Natural killer cell (primary cell): ENCODE measurements around the gene ZNRD2. TPM values are rescaled to one million over a fixed set of nuclear protein-coding genes. Genes with fewer than 3 reads are reported as not detected.

Experiments used
- ATAC-seq, 3 donors: fragments of 150-1000 bp in 2 of 3; fragments of 200-7000 bp in 1 of 3; cut with Tn5 transposase; 1 replicate in 1 of 3; 2 replicates in 2 of 3; pipeline ENCODE4 v1.10.0; 2021; ENCODE audit warnings: mild to moderate bottlenecking in 2 of 3, moderate library complexity in 2 of 3
- DNase-seq, 2 donors: peaks; one replicate each; pipeline versions ENCODE4 v3.0.0 to v3.0.0-alpha.2; 2013 to 2021; ENCODE audit warnings: mixed read lengths in 1 of 2
- H3K27ac ChIP-seq: one replicate; pipeline ENCODE4 v1.5.1; 2013; ENCODE audit warnings: mild to moderate bottlenecking, low read length
- H3K27me3 ChIP-seq: one replicate; pipeline ENCODE4 v1.6.1; 2013; ENCODE audit warnings: low read length; ENCODE audit not compliant: control insufficient read depth, insufficient read depth
- H3K36me3 ChIP-seq: one replicate; pipeline ENCODE4 v1.6.1; 2013; ENCODE audit warnings: low read length; ENCODE audit not compliant: control insufficient read depth, insufficient read depth
- H3K4me1 ChIP-seq: one replicate; pipeline ENCODE4 v1.6.1; 2013; ENCODE audit warnings: low read length; ENCODE audit not compliant: control insufficient read depth, insufficient read depth
- H3K4me3 ChIP-seq: one replicate; pipeline ENCODE4 v1.5.1; 2013; ENCODE audit warnings: low read length
- H3K9me3 ChIP-seq: one replicate; pipeline ENCODE4 v1.6.1; 2013; ENCODE audit warnings: low read length; ENCODE audit not compliant: control insufficient read depth, insufficient read depth
- H3K27ac Mint-ChIP-seq, 2 donors: one replicate each; pipeline ENCODE4 v1.8.0; 2022; ENCODE audit warnings: mild to moderate bottlenecking in 2 of 2, mixed read lengths in 2 of 2, moderate library complexity in 1 of 2
- H3K27me3 Mint-ChIP-seq, 2 donors: one replicate each; pipeline ENCODE4 v1.8.0; 2022; ENCODE audit warnings: low read depth in 2 of 2, mixed read lengths in 2 of 2
- H3K36me3 Mint-ChIP-seq: one replicate; pipeline ENCODE4 v1.8.0; 2022; ENCODE audit warnings: mixed read lengths
- H3K4me1 Mint-ChIP-seq, 2 donors: one replicate each; pipeline ENCODE4 v1.8.0; 2022; ENCODE audit warnings: mixed read lengths in 2 of 2
- H3K4me3 Mint-ChIP-seq: one replicate; pipeline ENCODE4 v1.8.0; 2022; ENCODE audit warnings: mild to moderate bottlenecking, moderate library complexity, mixed read lengths
- H3K9me3 Mint-ChIP-seq, 2 donors: one replicate each; pipeline ENCODE4 v1.8.0; 2022; ENCODE audit warnings: mixed read lengths in 2 of 2
- CTCF ChIP-seq: fragments of 200-600 bp; IDR thresholded peaks from one replicate; pipeline ENCODE4 v1.8.0; 2022; ENCODE audit warnings: antibody characterized with exemption
- WGBS: methylation state at CpG from one replicate; pipeline ENCODE4 v1.1.7; 2013; ENCODE audit warnings: missing lambda C conversion rate; ENCODE audit not compliant: insufficient coverage; 5-methylcytosine and 5-hydroxymethylcytosine counted together
- intact Hi-C: fragments of 100-400 bp; cut with micrococcal nuclease; formaldehyde crosslinking; loops from one replicate; pipeline ENCODE4 v1.14.2; 2022
- total RNA-seq, 4 donors: library from RNA; stranded (reverse); fragments of 120-200 nt in 1 of 4; gene quantifications; one replicate each; pipeline versions ENCODE4 v1.2.3 to v1.2.4, GENCODE V29; 2013 to 2022

The ZNRD2 gene
- total RNA-seq, 3 donors from 2014 or later (not counting 1 experiment from before 2014, with no cell fraction given): 40.9 to 64.1 (median 60.0) TPM

- H3K27ac Mint-ChIP-seq: peak overlapping the region in 1 of 2 donors; percentile 18
Observed at GRCh38 chr11:65526744-65527143, 43.5 kb upstream of the ZNRD2 start.

GRCh38 chr11:65528819-65529350 lies 41.4 kb upstream of the ZNRD2 start:
- peaks cover 46% of the 10 kb centered on the region for H3K36me3 ChIP-seq
- WGBS: 97% methylated on average over 12 of the region's 12 CpGs
- H3K27ac Mint-ChIP-seq: no peak overlapping the region

More at GRCh38 chr11:65526744-65527143, 43.5 kb upstream of the ZNRD2 start:
- Histone ChIP-seq H3K9me3 (no peaks in the 10 kb centered on the region), H3K27me3 (no peaks in the 10 kb centered on the region), H3K36me3 (peaks cover 32% of the 10 kb centered on the region), H3K4me1 (peaks cover 30% of the 10 kb centered on the region), H3K27ac (no peak overlapping the region), H3K4me3 (no peak overlapping the region)
- Mint-ChIP-seq H3K4me3 (peak overlapping the region; percentile 52), H3K9me3 (no peaks in the 10 kb centered on the region), H3K36me3 (no peaks in the 10 kb centered on the region), H3K4me1 (peaks cover 5 to 23% of the 10 kb centered on the region in 2 donors), H3K27me3 (no peaks in the 10 kb centered on the region)
- WGBS: 98% methylated on average over 8 of the region's 8 CpGs
- intact Hi-C loops: no loop called here
- DNase-seq (no peak), ATAC-seq (no peak)
- no peak for TF ChIP-seq CTCF

DNA sequence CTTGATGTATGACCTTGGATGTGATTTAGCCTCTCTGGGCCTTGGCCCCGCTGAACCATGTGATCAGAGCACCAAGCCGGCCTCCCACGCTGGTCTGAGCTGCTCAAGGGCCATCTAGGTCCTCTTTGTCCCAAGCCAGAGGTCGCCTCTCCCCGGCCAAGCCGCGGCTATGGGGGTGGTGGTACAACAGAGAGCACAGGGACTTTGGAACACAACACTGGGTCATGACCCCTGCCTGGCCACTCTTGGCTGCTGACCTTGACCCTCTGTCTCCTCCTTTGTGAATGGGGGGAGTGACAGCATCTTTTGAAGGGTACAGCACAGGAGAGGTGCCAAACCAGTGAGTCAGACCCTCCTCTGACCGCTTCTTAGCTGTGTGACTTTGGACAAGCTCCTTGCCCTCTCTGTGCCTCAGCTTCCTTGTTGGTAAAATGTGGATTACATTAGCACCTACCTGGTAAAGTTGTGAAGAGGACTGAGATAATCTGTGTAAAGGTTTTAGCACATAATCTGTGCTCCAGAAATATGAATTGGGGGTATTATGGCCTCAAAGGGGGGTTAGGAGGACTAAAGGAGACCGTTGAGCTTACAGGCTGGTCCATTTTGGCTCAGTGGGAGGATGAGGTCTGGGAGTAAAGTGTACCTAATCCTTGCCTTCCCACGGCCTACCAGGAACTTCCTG lies 40.7 kb upstream of the ZNRD2 start:
- Mint-ChIP-seq H3K27me3 (no peaks in the 10 kb centered on the region), H3K9me3 (no peaks in the 10 kb centered on the region), H3K36me3 (no peaks in the 10 kb centered on the region), H3K4me3 (no peak overlapping the region), H3K4me1 (peaks cover 5 to 12% of the 10 kb centered on the region in 2 donors), H3K27ac (peak overlapping the region in 1 of 2 donors; percentile 29)
- intact Hi-C loops: no loop called here
- DNase-seq: no peak
- no peak for TF ChIP-seq CTCF
- Histone ChIP-seq H3K36me3 (peaks cover 46% of the 10 kb centered on the region), H3K27ac (no peak overlapping the region), H3K9me3 (no peaks in the 10 kb centered on the region), H3K4me3 (no peak overlapping the region), H3K27me3 (no peaks in the 10 kb centered on the region), H3K4me1 (peaks cover 17% of the 10 kb centered on the region)
- no peak for ATAC-seq
- 93% methylated on average over 10 of the region's 10 CpGs for WGBS

More at GRCh38 chr11:65528819-65529350, 41.4 kb upstream of the ZNRD2 start:
- Mint-ChIP-seq H3K4me1 (peaks cover 0 to 18% of the 10 kb centered on the region in 2 donors), H3K27me3 (no peaks in the 10 kb centered on the region), H3K4me3 (no peak overlapping the region), H3K36me3 (no peaks in the 10 kb centered on the region), H3K9me3 (no peaks in the 10 kb centered on the region)
- Histone ChIP-seq H3K4me1 (peaks cover 24% of the 10 kb centered on the region), H3K27ac (no peak overlapping the region), H3K27me3 (no peaks in the 10 kb centered on the region), H3K4me3 (no peak overlapping the region), H3K9me3 (no peaks in the 10 kb centered on the region)
- ATAC-seq (no peak), DNase-seq (no peak)
- intact Hi-C loops: no loop called here
- no peak for TF ChIP-seq CTCF
